HG02970 (cell line): ENCODE results near the gene KATNAL1.

Experiments used
- ATAC-seq: cut with Tn5 transposase; IDR thresholded peaks from one replicate; pipeline ENCODE4 v1.9.1; 2021; ENCODE audit warnings: mild to moderate bottlenecking, moderate library complexity, moderate number of reproducible peaks; ENCODE audit not compliant: unreplicated experiment, low FRiP score

Gene KATNAL1

GRCh38 chr13:30333616-30334015 lies 26.3 kb upstream of the KATNAL1 start:
- ATAC-seq = no peak

GRCh38 chr13:30332456-30333143 lies 25.2 kb upstream of the KATNAL1 start:
- ATAC-seq = no peak

GRCh38 chr13:30331331-30331771 lies 24.0 kb upstream of the KATNAL1 start:
- ATAC-seq = no peak

- no peak for ATAC-seq
Measured at GRCh38 chr13:30329009-30329585, 21.7 kb upstream of the KATNAL1 start.

- no peak for ATAC-seq
Measured at GRCh38 chr13:30325668-30326067, 18.3 kb upstream of the KATNAL1 start.

- no peak for ATAC-seq
Measured at GRCh38 chr13:30323524-30323923, 16.2 kb upstream of the KATNAL1 start.

- no peak for ATAC-seq
Measured at GRCh38 chr13:30322428-30322827, 15.1 kb upstream of the KATNAL1 start.

GRCh38 chr13:30321256-30321655 lies 13.9 kb upstream of the KATNAL1 start:
- ATAC-seq = no peak

GRCh38 chr13:30319655-30320054 lies 12.3 kb upstream of the KATNAL1 start:
- ATAC-seq = no peak

GRCh38 chr13:30319130-30319529 lies 11.8 kb upstream of the KATNAL1 start:
- ATAC-seq = no peak

GRCh38 chr13:30318026-30318425 lies 10.7 kb upstream of the KATNAL1 start:
- ATAC-seq = no peak

- no peak for ATAC-seq
Measured at GRCh38 chr13:30314562-30314961, 7.2 kb upstream of the KATNAL1 start.

- ATAC-seq = no peak
Measured at GRCh38 chr13:30314069-30314468, 6.7 kb upstream of the KATNAL1 start.

GRCh38 chr13:30313311-30313710 lies 6.0 kb upstream of the KATNAL1 start:
- ATAC-seq = no peak

GRCh38 chr13:30312904-30313303 lies 5.6 kb upstream of the KATNAL1 start:
- ATAC-seq = no peak

GRCh38 chr13:30308548-30308947 lies 1.2 kb upstream of the KATNAL1 start:
- no peak for ATAC-seq

GRCh38 chr13:30307971-30308290 lies 580 bp upstream of the KATNAL1 start:
- ATAC-seq = no peak

GRCh38 chr13:30306762-30307193 lies 573 bp downstream of the KATNAL1 start:
- ATAC-seq = peak; percentile 86

GRCh38 chr13:30305456-30305970 lies 1.8 kb downstream of the KATNAL1 start:
- ATAC-seq = no peak

GRCh38 chr13:30303269-30303668 lies 4.1 kb downstream of the KATNAL1 start:
- ATAC-seq = no peak

- no peak for ATAC-seq
Measured at GRCh38 chr13:30301827-30302226, 5.5 kb downstream of the KATNAL1 start.

GRCh38 chr13:30300596-30300995 lies 6.8 kb downstream of the KATNAL1 start:
- ATAC-seq = no peak
